Activated naive CD4-positive, alpha-beta T cell treated with Interleukin-2 at 50 U/mL for 16 hours (primary cell): ENCODE results near the gene SPAG17.

Source experiments
- DNase-seq: peaks from one replicate; pipeline ENCODE4 v3.0.0-alpha.2; 2020

The SPAG17 gene

DNA sequence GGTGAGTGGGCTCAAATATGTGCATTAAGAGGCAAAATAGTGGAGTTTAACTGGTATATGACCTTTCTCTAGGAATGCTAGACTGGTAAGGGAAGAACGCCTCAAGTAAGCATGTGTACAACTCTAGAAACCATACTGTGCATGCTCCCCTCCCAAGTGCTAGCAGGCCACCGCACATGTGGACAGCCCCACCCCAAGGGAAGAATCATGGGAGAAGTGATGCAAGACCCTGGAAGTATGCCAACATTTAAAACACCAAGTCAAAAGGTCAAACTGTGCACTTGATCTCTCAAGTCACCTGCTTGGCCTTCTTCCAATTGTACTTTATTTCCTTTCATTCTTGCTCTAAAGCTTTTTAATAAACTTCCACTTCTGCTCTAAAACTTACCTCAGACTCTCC, 135.0 kb downstream of the SPAG17 start:
- no peak for DNase-seq

DNA sequence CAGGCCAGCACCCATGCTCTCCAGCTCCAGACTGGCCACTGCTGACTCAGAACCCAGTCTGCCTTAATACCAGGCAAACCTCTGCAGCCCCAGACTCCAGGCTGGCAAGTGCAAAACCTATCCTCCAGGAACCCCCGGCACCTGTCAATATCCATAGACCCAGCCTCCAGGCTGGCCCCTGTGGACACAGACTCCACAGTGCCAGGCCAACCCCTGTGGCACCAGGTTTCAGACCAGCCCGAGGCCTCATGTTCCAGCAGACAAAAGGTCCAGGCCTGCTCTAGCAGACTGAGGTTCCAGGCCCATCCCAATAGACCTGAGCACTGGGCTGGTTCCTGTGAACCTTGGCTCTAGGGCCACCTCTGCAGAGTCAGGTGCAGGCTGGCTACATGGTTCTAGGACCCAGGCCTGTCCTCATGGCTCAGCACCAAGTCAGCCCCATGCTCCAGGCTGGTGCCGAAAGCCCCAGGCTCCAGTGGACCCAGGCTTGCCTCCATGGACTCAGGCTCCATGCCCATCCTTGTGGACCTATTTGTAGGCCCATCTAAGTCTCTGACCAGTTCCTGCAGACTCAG, 137.3 kb downstream of the SPAG17 start:
- DNase-seq = no peak

GRCh38 chr1:118047006-118047649, 137.9 kb downstream of the SPAG17 start:
- DNase-seq = no peak

DNA sequence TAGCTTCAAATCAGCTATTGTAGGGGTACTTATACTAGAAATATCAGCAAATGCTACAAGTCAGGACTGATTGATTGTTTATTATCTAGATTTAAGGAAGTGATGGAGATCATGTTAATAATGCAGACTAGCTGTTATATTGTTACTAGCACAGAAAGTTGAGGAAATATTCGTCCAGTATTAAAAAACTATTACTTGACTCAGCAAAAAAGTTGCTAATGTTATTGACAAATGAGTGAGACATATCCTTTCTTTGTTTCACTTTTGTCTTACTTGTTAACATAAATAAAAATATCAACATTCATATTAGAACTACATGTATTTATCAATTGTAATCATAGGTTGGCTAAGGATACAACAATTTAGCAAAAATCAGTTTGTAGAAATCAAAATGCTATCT, 141.4 kb downstream of the SPAG17 start:
- DNase-seq = no peak

DNA sequence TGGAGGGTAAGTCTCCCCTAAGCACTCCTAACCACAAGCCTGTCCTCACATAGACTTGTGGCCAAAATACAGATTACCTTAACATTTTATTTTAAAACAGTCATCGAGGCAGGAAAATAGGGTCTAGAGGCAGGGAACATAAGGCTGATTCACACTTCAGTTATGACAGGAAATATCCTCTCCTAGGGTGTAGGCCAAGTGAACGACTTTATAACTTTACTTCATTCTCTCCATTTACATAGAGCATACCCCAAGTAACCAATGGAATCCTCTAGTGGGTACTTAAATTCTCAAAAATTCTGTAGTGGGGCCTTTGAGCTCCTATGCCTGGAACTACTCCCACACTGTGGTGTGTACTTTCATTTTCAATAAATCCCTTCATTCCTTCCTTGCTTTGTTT, 142.5 kb downstream of the SPAG17 start:
- DNase-seq = no peak

GRCh38 chr1:118039170-118039569, 145.9 kb downstream of the SPAG17 start:
- no peak for DNase-seq

- DNase-seq = no peak
Measured at GRCh38 chr1:118032883-118033282, 152.1 kb downstream of the SPAG17 start.

DNA sequence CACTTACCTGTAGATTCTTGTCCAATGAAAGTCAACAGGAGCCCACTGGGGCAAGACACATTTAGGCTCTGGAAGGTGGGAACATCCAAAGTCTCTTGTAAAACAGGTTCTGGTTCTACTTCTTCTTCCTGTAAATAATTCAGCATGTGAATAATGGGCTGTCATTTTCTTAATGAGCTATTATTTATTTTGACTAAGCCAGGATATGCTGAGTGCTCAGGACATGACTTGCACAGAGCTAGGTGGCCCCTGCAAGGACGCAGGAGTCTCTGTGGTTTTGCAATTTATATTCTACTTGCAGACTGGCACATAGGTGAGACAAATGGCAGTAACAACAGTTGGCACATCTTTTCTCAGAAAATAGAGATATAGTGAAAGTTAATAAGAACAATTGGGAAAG, 156.8 kb downstream of the SPAG17 start:
- DNase-seq = no peak

- no peak for DNase-seq
Measured at GRCh38 chr1:118023199-118023598, 161.8 kb downstream of the SPAG17 start.

- DNase-seq = no peak
Measured at GRCh38 chr1:118021668-118022067, 163.4 kb downstream of the SPAG17 start.

GRCh38 chr1:118018060-118018459, 167.0 kb downstream of the SPAG17 start:
- DNase-seq = no peak

GRCh38 chr1:118013938-118014337, 171.1 kb downstream of the SPAG17 start:
- DNase-seq = no peak

GRCh38 chr1:118013336-118013735, 171.7 kb downstream of the SPAG17 start:
- DNase-seq = no peak

DNA sequence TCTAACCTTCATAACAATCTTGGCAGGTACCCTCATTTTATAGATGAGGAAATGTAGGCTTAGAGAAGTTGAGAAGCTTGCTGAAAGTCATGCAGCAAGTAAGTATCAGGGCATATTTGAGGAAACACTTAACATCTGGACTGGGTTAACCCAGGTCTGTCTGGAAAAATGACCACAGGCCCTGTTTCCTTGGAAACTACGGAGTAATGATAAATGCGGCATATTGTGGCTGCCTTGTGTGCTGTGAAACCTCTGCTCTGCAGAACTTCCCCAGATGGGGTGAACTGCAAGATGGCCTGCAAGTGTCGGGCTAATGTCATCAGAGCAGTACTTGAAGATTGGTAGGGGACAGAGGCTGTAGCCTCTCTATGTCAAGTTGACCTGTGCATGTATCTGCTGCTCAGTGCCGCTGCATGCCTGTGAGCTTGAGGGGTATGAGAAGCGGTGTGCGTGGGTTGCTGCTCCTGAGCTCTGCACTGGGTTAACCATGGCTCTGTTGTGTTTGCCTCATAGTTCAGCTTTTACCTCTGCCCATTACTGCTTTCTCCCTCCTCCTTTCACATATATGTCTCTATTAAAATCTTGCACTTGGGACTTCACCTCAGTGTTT, 172.4 kb downstream of the SPAG17 start:
- no peak for DNase-seq

DNA sequence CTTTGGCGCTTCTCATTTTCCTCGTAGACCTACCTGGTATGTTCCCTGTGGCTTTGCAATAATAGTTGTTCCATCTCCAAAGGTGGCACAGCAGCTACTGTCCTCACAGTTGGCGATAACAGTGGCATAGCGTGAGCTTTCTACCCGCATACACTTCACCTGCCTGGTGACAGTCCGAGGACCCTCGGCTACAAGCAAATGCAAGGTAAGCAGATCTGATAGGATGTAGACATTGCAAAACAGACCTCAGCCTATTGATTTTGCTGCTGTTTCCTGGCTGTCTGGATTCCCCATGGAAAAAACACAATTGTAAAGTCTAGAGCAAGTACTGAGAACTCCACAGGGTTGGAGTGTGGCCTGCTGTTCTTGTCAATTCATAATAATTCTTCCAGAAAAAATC, 177.0 kb downstream of the SPAG17 start:
- no peak for DNase-seq

- no peak for DNase-seq
Measured at GRCh38 chr1:118007391-118007790, 177.6 kb downstream of the SPAG17 start.

GRCh38 chr1:118004312-118004711, 180.7 kb downstream of the SPAG17 start:
- DNase-seq = no peak

DNA sequence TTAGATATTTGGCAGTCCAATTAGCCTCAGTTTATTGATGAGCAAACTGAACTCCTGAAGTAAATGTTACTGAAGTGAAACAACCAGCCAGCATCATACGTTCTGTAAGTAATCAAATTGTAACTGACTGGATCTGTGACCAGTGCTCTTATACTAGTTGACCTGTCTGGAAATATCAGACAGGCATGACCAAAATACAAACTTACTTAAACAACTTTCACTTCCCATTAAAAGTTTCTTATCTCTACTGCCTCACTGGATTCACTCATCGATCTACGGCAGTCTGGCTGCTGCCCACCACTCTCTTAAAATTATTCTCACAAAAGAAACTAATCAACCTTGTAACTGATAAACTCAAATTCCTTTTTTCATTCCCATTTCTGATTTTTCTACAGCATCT, 199.1 kb downstream of the SPAG17 start:
- DNase-seq = no peak

- no peak for DNase-seq
Measured at GRCh38 chr1:117985239-117985638, 199.8 kb downstream of the SPAG17 start.

DNA sequence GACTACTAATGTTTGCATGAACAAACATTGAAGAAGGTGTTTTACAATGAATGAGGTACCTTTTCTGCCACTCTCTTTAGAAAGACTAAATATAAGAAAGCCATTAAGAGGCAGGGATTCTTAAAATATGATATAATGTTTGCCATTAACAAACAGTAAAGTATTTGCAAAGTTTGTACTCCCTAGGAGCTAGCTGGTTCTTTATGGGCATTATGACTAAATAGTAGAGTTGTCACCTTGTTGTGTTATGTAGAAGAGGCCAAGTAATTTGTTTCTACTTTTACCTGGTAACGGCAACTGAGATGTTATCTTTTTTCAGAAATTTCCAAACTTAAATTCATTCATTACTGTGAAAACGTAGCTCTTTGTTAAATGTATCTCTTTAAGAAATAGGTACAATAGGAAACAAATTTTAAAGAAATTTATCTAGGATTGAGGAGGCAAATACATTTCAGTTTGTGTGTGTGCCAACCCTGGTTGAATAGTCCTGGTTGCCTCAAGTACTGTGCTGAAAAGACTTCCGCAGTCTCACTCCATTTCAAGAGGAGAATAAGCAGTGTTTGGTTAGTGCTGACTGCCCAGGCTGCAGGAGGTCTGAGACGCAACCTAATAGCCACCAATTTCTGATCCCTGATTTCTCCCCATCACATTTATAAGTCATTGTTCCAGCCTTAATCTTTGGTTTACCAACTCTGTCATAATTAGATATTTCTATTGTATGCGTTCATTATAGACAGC, 203.4 kb downstream of the SPAG17 start:
- no peak for DNase-seq

DNA sequence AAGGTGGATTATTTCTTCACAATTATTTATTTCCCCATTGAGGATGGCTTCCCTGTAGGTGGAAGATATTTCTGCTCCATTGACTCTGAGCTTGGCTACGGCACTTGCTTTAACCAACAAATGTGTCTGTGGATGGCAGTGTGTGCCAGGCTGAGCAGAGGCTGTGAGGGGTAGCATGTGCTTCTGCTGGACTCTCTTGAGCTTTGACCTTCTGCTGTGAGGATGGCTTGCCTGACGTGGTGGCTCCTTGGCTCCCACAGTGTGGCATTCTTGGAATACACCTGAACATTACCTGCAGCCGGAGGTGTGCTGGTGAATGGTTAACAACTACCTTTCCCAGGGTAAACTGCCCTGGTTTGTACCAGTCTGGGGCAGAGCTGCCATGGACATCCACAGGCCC, 208.6 kb downstream of the SPAG17 start:
- DNase-seq = no peak

DNA sequence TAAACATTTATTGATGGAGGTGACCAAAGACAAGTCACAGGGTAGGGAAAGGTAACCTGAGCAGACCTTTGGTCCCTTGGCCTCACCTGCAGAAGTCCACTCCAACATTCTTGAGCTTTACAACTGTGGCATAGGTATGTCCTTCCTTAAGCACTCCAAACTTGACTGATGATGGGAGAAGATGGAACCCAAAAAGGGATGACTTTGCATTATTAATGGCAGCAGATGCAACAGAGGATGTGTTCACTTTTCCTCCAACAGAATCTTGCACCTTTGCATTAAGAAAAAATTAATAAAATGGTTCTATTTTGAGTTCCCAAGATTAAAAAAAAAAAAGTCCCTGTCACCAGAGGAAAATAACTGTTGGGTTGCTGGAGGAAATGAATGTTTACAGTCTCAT, 213.3 kb downstream of the SPAG17 start:
- no peak for DNase-seq

DNA sequence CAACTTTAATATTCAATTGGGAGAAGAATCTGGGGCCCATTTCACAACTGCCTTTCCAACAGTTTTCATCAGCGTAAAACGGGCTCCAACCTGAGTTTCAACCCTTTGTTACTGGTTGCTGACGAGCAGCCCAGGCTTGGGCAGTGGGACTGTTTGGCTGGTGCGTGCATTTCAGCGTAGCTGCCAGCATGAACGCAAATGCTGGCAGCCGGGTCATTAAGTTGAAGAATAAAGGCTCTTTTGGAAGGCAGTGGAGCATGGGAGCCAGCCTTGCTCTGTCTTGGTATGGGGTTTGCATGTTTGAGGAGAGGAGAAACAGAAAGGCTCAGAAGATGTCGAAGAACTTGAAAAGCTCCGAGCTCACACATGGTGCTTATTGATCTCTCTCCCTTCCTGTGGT, 214.8 kb downstream of the SPAG17 start:
- DNase-seq = no peak

DNA sequence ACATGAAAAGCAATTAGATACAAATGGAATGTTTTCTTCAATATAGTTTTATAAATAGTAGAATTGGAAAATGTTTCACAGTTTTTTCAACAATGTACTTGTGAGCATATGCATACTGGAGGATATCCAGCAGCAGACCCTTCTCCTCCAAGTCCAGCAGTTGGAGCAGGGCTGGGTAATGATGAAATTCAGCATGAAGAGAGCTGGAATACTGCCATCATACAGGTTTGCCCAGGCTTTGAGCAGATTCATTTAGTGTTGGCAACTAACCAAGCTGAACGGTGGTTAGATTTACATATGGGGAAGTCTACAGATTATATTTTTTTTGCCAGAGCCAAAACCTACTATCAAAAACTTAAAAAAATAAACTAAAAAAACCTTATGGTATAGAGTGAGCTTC, 217.1 kb downstream of the SPAG17 start:
- DNase-seq = no peak
